ENCODE data around the gene WWC1.

The WWC1 gene

DNA sequence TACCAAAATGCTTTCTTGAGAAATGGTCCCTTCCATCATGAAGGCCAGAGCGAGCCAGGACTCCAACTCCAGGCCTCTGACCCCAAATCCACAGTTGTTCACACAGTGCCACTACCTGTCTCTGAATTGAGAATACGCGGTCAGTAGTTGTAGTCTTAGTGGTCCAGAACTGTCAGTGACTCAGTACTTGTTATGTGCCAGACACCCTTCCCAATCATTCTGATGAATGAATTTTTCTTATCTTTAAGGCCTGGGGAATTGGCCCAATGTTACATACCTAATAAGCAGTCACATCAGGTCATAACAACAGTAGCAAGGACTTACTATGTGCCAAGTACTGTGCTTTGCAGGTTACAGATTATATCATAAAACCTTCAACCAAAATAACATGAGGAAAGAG lies 122.2 kb downstream of the WWC1 start:
- TF ChIP-seq, protein P1, sequence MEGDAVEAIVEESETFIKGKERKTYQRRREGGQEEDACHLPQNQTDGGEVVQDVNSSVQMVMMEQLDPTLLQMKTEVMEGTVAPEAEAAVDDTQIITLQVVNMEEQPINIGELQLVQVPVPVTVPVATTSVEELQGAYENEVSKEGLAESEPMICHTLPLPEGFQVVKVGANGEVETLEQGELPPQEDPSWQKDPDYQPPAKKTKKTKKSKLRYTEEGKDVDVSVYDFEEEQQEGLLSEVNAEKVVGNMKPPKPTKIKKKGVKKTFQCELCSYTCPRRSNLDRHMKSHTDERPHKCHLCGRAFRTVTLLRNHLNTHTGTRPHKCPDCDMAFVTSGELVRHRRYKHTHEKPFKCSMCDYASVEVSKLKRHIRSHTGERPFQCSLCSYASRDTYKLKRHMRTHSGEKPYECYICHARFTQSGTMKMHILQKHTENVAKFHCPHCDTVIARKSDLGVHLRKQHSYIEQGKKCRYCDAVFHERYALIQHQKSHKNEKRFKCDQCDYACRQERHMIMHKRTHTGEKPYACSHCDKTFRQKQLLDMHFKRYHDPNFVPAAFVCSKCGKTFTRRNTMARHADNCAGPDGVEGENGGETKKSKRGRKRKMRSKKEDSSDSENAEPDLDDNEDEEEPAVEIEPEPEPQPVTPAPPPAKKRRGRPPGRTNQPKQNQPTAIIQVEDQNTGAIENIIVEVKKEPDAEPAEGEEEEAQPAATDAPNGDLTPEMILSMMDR (IDR thresholded peaks at IDR 0.05): no peak

DNA sequence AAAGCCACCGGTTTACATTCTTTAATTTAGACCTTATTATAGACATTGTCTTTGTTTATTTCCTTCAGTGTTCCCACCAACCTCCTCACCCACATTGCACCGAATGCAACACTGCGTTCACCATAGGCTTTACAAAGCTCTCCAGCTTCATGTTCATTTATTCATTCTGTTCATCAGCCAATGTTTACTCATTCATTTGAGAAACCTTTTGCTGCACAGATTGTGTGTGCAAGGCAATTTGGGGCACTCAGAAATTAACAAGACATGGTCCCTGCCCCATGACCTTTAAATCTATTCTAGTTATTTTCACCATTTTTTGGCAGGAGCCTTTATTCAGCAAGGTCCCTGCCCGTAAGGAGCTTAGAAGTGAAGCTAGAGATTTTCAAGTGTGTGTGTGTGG lies 124.0 kb downstream of the WWC1 start:
- TF ChIP-seq, protein P1 (IDR thresholded peaks at IDR 0.05): no peak

DNA sequence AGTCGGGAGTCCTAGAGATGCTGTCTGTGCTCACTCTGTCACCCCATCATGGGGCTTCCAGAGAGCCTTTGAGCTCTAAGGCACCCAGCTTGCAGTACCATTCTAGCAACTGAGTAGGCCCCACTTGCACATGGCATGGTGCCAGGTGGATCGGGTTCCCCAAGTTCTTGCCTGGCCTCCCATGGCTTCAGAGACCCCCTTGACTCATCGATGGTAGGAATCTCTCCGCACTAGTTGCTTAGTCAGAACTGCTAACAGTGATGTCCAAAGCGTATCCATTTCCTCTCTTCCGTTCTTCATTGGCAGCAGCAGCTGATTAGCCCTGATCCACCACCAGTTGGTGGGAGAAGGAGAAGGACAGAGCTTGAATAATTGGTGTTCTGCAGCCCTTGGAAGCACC lies 124.5 kb downstream of the WWC1 start:
- TF ChIP-seq, protein P1 (IDR thresholded peaks at IDR 0.05): no peak

DNA sequence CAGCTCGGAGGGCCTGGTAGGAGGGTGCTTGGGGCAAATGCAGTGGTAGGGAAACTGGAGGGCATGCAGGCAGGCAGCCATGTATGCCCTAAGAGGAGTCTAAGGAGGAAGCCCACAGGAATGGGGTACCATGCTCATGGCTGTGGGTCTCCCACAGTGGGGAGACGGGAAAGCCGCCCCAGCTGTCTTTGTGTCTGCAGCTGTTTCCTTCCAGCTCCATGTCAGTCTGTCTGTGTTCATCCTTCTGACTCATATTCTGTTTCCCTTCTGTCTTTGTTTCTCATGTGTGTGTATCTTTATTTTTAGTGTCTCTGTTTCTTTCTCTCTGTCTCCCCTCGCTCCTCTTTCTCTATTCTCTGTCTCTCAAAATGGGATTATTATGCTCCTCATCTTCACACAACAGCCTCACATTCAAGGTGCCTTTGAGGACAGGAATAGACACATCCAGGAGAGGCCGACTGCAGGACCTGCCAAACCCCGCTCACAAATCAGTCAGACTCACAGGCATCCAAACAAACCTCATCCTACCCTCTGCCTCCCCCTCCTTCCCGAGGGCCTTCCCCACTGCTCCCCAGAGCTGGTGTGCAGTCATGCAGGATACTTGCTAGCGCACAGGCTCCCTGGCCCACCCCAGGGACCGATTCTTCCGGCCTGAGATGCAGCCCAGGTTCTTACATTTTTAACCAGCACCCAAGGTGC lies 126.4 kb downstream of the WWC1 start:
- TF ChIP-seq, protein P1 (IDR thresholded peaks at IDR 0.05): no peak

DNA sequence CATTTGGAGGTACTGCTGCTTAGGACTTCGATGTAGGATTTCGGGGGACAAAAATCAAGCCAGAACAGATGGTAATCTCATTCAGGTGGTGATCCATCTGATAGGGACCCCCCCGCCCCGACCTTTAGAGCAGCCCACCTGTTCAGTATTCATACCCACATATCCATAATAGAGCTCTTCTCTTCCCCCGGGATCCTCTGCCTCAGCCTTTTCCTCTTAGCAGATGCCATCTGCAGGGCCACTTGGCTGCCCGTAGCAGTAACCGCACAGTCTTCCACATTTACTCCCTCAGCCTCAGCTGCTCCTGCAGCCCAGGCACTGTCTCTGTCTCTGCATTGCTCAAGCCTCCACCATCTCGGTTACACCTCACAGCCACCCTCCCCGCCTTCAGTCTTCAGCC lies 129.0 kb downstream of the WWC1 start:
- TF ChIP-seq, protein P1 (IDR thresholded peaks at IDR 0.05): no peak

- TF ChIP-seq, protein P1 (IDR thresholded peaks at IDR 0.05): peak; percentile 56; the same call in 1 of the 2 replicates
These were observed 131.0 kb downstream of the WWC1 start for GRCh38 chr5:168422431-168422830.

DNA sequence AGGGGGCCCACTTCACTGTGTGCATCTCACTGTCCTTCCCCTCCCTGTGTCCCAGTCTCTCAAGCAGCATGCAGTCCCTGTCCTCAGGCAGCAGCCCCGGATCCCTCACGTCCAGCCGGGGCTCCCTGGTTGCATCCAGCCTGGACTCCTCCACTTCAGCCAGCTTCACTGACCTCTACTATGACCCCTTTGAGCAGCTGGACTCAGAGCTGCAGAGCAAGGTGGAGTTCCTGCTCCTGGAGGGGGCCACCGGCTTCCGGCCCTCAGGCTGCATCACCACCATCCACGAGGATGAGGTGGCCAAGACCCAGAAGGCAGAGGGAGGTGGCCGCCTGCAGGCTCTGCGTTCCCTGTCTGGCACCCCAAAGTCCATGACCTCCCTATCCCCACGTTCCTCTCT lies 132.0 kb downstream of the WWC1 start:
- TF ChIP-seq, protein P1 (IDR thresholded peaks at IDR 0.05): no peak

- TF ChIP-seq, protein P1 (IDR thresholded peaks at IDR 0.05): no peak
These were observed 132.5 kb downstream of the WWC1 start for GRCh38 chr5:168423971-168424370.

Data from LNCAP (cell line).